ENCODE results near the gene FAM151A.

DNA sequence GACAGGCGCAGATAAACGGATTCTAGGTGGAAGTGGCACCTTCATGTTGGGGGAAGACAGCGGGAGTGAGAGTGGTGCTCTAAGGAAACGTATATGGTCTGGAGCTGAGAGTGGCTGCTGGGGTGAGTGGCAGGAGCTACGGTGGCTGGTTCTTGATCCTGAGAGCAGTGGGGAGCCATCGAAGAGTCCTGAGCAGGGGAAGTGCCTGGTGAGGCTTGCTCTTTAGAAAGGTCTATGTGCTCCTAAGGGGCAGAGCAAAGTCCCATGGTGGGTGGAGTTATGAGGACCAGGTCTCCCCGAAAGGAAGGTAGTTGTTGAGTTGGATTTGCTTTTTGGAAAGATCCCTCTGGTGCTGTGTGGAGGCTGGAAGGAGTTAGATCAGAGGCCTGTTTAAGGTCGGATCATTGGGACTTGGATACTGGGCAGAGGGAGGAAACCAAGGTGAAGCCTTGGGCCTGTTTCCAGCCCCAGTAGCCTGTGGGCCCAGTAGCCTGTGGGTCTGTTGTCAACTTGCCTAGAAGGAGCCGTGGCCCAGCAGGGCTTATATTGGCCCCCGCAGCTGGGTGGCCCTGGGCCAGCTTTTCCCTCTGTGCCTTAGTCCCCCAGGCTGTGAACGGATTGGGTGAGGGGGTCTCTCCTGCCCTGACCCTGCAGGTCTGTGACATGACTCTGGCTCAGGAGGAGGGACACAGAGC lies 42.3 kb downstream of the FAM151A start:
- TF ChIP-seq, protein P1, sequence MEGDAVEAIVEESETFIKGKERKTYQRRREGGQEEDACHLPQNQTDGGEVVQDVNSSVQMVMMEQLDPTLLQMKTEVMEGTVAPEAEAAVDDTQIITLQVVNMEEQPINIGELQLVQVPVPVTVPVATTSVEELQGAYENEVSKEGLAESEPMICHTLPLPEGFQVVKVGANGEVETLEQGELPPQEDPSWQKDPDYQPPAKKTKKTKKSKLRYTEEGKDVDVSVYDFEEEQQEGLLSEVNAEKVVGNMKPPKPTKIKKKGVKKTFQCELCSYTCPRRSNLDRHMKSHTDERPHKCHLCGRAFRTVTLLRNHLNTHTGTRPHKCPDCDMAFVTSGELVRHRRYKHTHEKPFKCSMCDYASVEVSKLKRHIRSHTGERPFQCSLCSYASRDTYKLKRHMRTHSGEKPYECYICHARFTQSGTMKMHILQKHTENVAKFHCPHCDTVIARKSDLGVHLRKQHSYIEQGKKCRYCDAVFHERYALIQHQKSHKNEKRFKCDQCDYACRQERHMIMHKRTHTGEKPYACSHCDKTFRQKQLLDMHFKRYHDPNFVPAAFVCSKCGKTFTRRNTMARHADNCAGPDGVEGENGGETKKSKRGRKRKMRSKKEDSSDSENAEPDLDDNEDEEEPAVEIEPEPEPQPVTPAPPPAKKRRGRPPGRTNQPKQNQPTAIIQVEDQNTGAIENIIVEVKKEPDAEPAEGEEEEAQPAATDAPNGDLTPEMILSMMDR (IDR thresholded peaks at IDR 0.05; ENCODE audit: extremely low read depth in 1 of 2, insufficient read depth in 1 of 2, low read depth in 1 of 2, low read length in 2 of 2), result no peak
- no peak for TF ChIP-seq MYC (IDR thresholded peaks at IDR 0.05; ENCODE audit: low read depth, low read length)
- TF ChIP-seq POLR2AphosphoS5 (IDR thresholded peaks at IDR 0.05; ENCODE audit: insufficient read depth, low read depth, low read length), result no peak
- no peak for TF ChIP-seq POLR2A (IDR thresholded peaks at IDR 0.05; ENCODE audit: low read depth, low read length)
- TF ChIP-seq EZH2 (IDR thresholded peaks at IDR 0.05; ENCODE audit: borderline replicate concordance, low read depth, low read length, severe bottlenecking), result no peak
- TF ChIP-seq JUN (IDR thresholded peaks at IDR 0.05; ENCODE audit: borderline replicate concordance, insufficient read depth, insufficient read length, low read depth), result no peak
- TF ChIP-seq, protein P2, sequence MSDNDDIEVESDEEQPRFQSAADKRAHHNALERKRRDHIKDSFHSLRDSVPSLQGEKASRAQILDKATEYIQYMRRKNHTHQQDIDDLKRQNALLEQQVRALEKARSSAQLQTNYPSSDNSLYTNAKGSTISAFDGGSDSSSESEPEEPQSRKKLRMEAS (IDR thresholded peaks at IDR 0.05; ENCODE audit: insufficient read depth, insufficient read length), result no peak
- no peak for TF ChIP-seq GATA2 (IDR thresholded peaks at IDR 0.05; ENCODE audit: insufficient read depth, insufficient read length, low read depth, low read length)
- no peak for TF ChIP-seq FOS (IDR thresholded peaks at IDR 0.05; ENCODE audit: borderline replicate concordance, insufficient read depth, low read length)

Data from endothelial cell of umbilical vein (primary cell).